NCI-H187 (cell line): ENCODE results near the gene MED16.
"Not testable (repeated sequence)": the region's sequence is repeated elsewhere in the genome, so short reads cannot be mapped to it uniquely, and the experiment has no call there.

Source experiments
- DNase-seq, 2 experiments: peaks; one replicate each; lab custom pipeline; 2025; lab: John Stamatoyannopoulos, UW

The MED16 gene

GRCh38 chr19:854549-854948 is 38.4 kb downstream of the MED16 start:
- DNase-seq = no peak

GRCh38 chr19:853614-854220 is 39.3 kb downstream of the MED16 start:
- not testable (repeated sequence) for DNase-seq

- no peak for DNase-seq
These were observed 39.9 kb downstream of the MED16 start for GRCh38 chr19:853014-853585.

GRCh38 chr19:852136-853013 is 40.6 kb downstream of the MED16 start, which contains the start of gene ELANE:
Gene ELANE (plus strand): TSS chr19:852303. CDS start chr19:852329, 26 bp downstream.
- DNase-seq = no peak

GRCh38 chr19:850979-851335 is 42.0 kb downstream of the MED16 start:
- DNase-seq = no peak

- DNase-seq = no peak
These were observed 42.6 kb downstream of the MED16 start for GRCh38 chr19:850221-850978.

GRCh38 chr19:849195-849594 is 43.8 kb downstream of the MED16 start:
- DNase-seq = not testable (repeated sequence)

- no peak for DNase-seq
These were observed 44.5 kb downstream of the MED16 start for GRCh38 chr19:848386-848921.

- DNase-seq = no peak
These were observed 47.1 kb downstream of the MED16 start for GRCh38 chr19:845707-846521.

- DNase-seq = no peak
These were observed 48.4 kb downstream of the MED16 start for GRCh38 chr19:844546-844971.

GRCh38 chr19:843836-844545 is 49.0 kb downstream of the MED16 start:
- DNase-seq = no peak

- no peak for DNase-seq
These were observed 49.7 kb downstream of the MED16 start for GRCh38 chr19:843180-843835.

GRCh38 chr19:842802-843179 is 50.2 kb downstream of the MED16 start:
- not testable (repeated sequence) for DNase-seq

- no peak for DNase-seq
These were observed 52.3 kb downstream of the MED16 start, which contains the start of gene PRTN3 for GRCh38 chr19:840519-841206. Gene PRTN3 (plus strand): TSS chr19:840999. CDS start chr19:841009, 10 bp downstream.

GRCh38 chr19:835210-835810 is 57.7 kb downstream of the MED16 start:
- DNase-seq = no peak

- DNase-seq = no peak
These were observed 58.8 kb downstream of the MED16 start for GRCh38 chr19:834216-834615.

GRCh38 chr19:831407-832369 is 61.3 kb downstream of the MED16 start:
- no peak for DNase-seq
